GM06990 (cell line): ENCODE data around the gene UBR1.

Experiments used
- DNase-seq: peaks from one replicate; pipeline ENCODE4 v3.0.0-alpha.2; 2011; ENCODE audit not compliant: insufficient read length; ENCODE audit errors: extremely low read depth
- H3K27me3 ChIP-seq: replicated peaks from 2 replicates; pipeline ENCODE4 v1.6.0; 2011; ENCODE audit warnings: low read length; ENCODE audit not compliant: control insufficient read depth, insufficient read depth
- H3K36me3 ChIP-seq: 2 replicates; pipeline ENCODE4 v1.5.1; 2011; ENCODE audit warnings: low read length; ENCODE audit not compliant: control insufficient read depth, insufficient read depth
- H3K4me3 ChIP-seq: replicated peaks from 2 replicates; pipeline ENCODE4 v1.5.1; 2011; ENCODE audit warnings: low read depth, mild to moderate bottlenecking, control low read depth, low read length
- CTCF ChIP-seq: IDR thresholded peaks from 2 replicates; pipeline ENCODE4 v1.5.1; 2011; ENCODE audit warnings: low read length, control low read depth, mild to moderate bottlenecking, inconsistent platforms; ENCODE audit not compliant: insufficient read depth, poor library complexity, severe bottlenecking

Gene UBR1

GRCh38 chr15:43095708-43096347, 10.0 kb downstream of the UBR1 start:
- TF ChIP-seq CTCF: no peak
- Histone ChIP-seq H3K4me3 (no peak overlapping the region), H3K36me3 (no peaks in the 10 kb centered on the region; the same call in 1 of the 2 replicates), H3K27me3 (no peaks in the 10 kb centered on the region)
- DNase-seq: no peak

- no peak for TF ChIP-seq CTCF
- Histone ChIP-seq H3K36me3 (no peaks in the 10 kb centered on the region; the same call in 1 of the 2 replicates), H3K4me3 (no peak overlapping the region), H3K27me3 (no peaks in the 10 kb centered on the region)
- no peak for DNase-seq
These were observed 10.6 kb downstream of the UBR1 start for GRCh38 chr15:43095243-43095642.

- no peak overlapping the region for H3K4me3 ChIP-seq
- DNase-seq: no peak
- H3K27me3 ChIP-seq: no peaks in the 10 kb centered on the region
- TF ChIP-seq CTCF: no peak
- no peaks in the 10 kb centered on the region; the same call in 1 of the 2 replicates for H3K36me3 ChIP-seq
These were observed 11.3 kb downstream of the UBR1 start for GRCh38 chr15:43094416-43095030.

- no peak for DNase-seq
- no peak for TF ChIP-seq CTCF
- Histone ChIP-seq H3K36me3 (no peaks in the 10 kb centered on the region; the same call in 1 of the 2 replicates), H3K27me3 (no peaks in the 10 kb centered on the region), H3K4me3 (no peak overlapping the region)
These were observed 12.8 kb downstream of the UBR1 start for GRCh38 chr15:43093026-43093425.

GRCh38 chr15:43091859-43092258, 14.0 kb downstream of the UBR1 start:
- Histone ChIP-seq H3K27me3 (no peaks in the 10 kb centered on the region), H3K36me3 (no peaks in the 10 kb centered on the region; the same call in 1 of the 2 replicates), H3K4me3 (no peak overlapping the region)
- DNase-seq: no peak
- TF ChIP-seq CTCF: no peak
